ENCODE measurements around the gene TMEM109.

TMEM109 gene

GRCh38 chr11:60925868-60926267 lies 11.9 kb downstream of the TMEM109 start:
- no peak for DNase-seq (ENCODE audit: low spot score)

- no peak for DNase-seq (ENCODE audit: low spot score)
These were observed 12.5 kb downstream of the TMEM109 start for GRCh38 chr11:60926500-60926899.

GRCh38 chr11:60927061-60927592 lies 13.2 kb downstream of the TMEM109 start:
- no peak for DNase-seq (ENCODE audit: low spot score)

GRCh38 chr11:60927600-60927999 lies 13.6 kb downstream of the TMEM109 start:
- no peak for DNase-seq (ENCODE audit: low spot score)

- no peak for DNase-seq (ENCODE audit: low spot score)
These were observed 14.6 kb downstream of the TMEM109 start for GRCh38 chr11:60928563-60929001.

GRCh38 chr11:60929764-60930163 lies 15.8 kb downstream of the TMEM109 start:
- DNase-seq (ENCODE audit: low spot score): no peak

- DNase-seq (ENCODE audit: low spot score): no peak
These were observed 16.4 kb downstream of the TMEM109 start for GRCh38 chr11:60930394-60930793.

GRCh38 chr11:60931917-60932316 lies 18.0 kb downstream of the TMEM109 start:
- no peak for DNase-seq (ENCODE audit: low spot score)

GRCh38 chr11:60932605-60933356 lies 18.8 kb downstream of the TMEM109 start:
- DNase-seq (ENCODE audit: low spot score): no peak

GRCh38 chr11:60933416-60934123 lies 19.6 kb downstream of the TMEM109 start:
- DNase-seq (ENCODE audit: low spot score): no peak

GRCh38 chr11:60934124-60934789 lies 20.3 kb downstream of the TMEM109 start:
- no peak for DNase-seq (ENCODE audit: low spot score)

- DNase-seq (ENCODE audit: low spot score): no peak
These were observed 21.0 kb downstream of the TMEM109 start for GRCh38 chr11:60934790-60935605.

GRCh38 chr11:60935676-60936442 lies 21.9 kb downstream of the TMEM109 start:
- DNase-seq (ENCODE audit: low spot score): no peak

- DNase-seq (ENCODE audit: low spot score): no peak
These were observed 22.6 kb downstream of the TMEM109 start for GRCh38 chr11:60936467-60937143.

- DNase-seq (ENCODE audit: low spot score): no peak
These were observed 23.2 kb downstream of the TMEM109 start for GRCh38 chr11:60937144-60937527.

- no peak for DNase-seq (ENCODE audit: low spot score)
These were observed 23.9 kb downstream of the TMEM109 start for GRCh38 chr11:60937811-60938210.

- no peak for DNase-seq (ENCODE audit: low spot score)
These were observed 24.5 kb downstream of the TMEM109 start for GRCh38 chr11:60938500-60938899.

GRCh38 chr11:60939301-60939700 lies 25.3 kb downstream of the TMEM109 start:
- DNase-seq (ENCODE audit: low spot score): no peak

- DNase-seq (ENCODE audit: low spot score): no peak
These were observed 25.9 kb downstream of the TMEM109 start for GRCh38 chr11:60939855-60940254.

GRCh38 chr11:60941371-60942119 lies 27.6 kb downstream of the TMEM109 start:
- DNase-seq (ENCODE audit: low spot score): no peak
